Measurements from ENCODE around the gene GRPEL1. TPM values are rescaled to one million over a fixed set of nuclear protein-coding genes. Genes with fewer than 3 reads are reported as not detected.

Gene GRPEL1
- total RNA-seq, 1 donor from 2014 or later: 11.0 TPM

- DNase-seq (ENCODE audit: extremely low spot score in 2 of 2): peak in 1 of 2 donors; percentile 77
- intact Hi-C loops (cut with DNase I): no loop called here
- TF ChIP-seq POLR2AphosphoS5 (IDR thresholded peaks at IDR 0.05; ENCODE audit: insufficient read depth in 1 of 2, low read depth in 1 of 2): no peak
- TF ChIP-seq POLR2A (IDR thresholded peaks at IDR 0.05): no peak
- no peak for TF ChIP-seq CTCF (IDR thresholded peaks at IDR 0.05)
- Histone ChIP-seq H3K36me3 (no peaks in the 10 kb centered on the region), H3K4me3 (no peak overlapping the region), H3K9me3 (no peaks in the 10 kb centered on the region), H3K4me1 (peaks cover 70% of the 10 kb centered on the region), H3K27me3 (no peaks in the 10 kb centered on the region), H3K27ac (no peak overlapping the region)
These were observed 22.3 kb downstream of the GRPEL1 start for GRCh38 chr4:7045553-7045952.

- peaks cover 58% of the 10 kb centered on the region for H3K4me1 ChIP-seq
- DNase-seq (ENCODE audit: extremely low spot score in 2 of 2): no peak
- intact Hi-C loops (cut with DNase I): no loop called here
- H3K27me3 ChIP-seq: no peaks in the 10 kb centered on the region
- H3K27ac ChIP-seq: peak overlapping the region; percentile 82
- TF ChIP-seq POLR2A (IDR thresholded peaks at IDR 0.05): no peak
- TF ChIP-seq CTCF (IDR thresholded peaks at IDR 0.05): no peak
- TF ChIP-seq POLR2AphosphoS5 (IDR thresholded peaks at IDR 0.05; ENCODE audit: insufficient read depth in 1 of 2, low read depth in 1 of 2): no peak
- H3K36me3 ChIP-seq: no peaks in the 10 kb centered on the region
- no peaks in the 10 kb centered on the region for H3K9me3 ChIP-seq
- peak overlapping the region; percentile 82 to 100 for H3K4me3 ChIP-seq
These were observed 23.5 kb downstream of the GRPEL1 start for GRCh38 chr4:7044137-7044930.

GRCh38 chr4:7043284-7044136, 24.4 kb downstream of the GRPEL1 start, which contains the start of gene TADA2B:
Gene TADA2B (plus strand): TSS chr4:7043372. CDS start chr4:7043580, 208 bp downstream.
- peak within 1 kb of the TSS; percentile 82 to 100 for H3K4me3 ChIP-seq
- DNase-seq (ENCODE audit: extremely low spot score in 2 of 2): no peak
- intact Hi-C loops (cut with DNase I): loop anchor here (2.0 kb wide), 1 partner anchor 25 kb away; the partner anchor contains the start of gene GRPEL1

GRCh38 chr4:7042503-7043283, 25.2 kb downstream of the GRPEL1 start:
- intact Hi-C loops (cut with DNase I): loop anchor here (2.0 kb wide), 1 partner anchor 26 kb away; the partner anchor contains the start of gene GRPEL1
- no peaks in the 10 kb centered on the region for H3K9me3 ChIP-seq
- peak in 1 of 3 experiments; percentile 21 for TF ChIP-seq CTCF (IDR thresholded peaks at IDR 0.05)
- TF ChIP-seq POLR2AphosphoS5 (IDR thresholded peaks at IDR 0.05; ENCODE audit: insufficient read depth in 1 of 2, low read depth in 1 of 2): peak; percentile 38 to 79
- no peak for TF ChIP-seq POLR2A (IDR thresholded peaks at IDR 0.05)
- H3K27ac ChIP-seq: peak overlapping the region; percentile 61
- peaks cover 51% of the 10 kb centered on the region for H3K4me1 ChIP-seq
- DNase-seq (ENCODE audit: extremely low spot score in 2 of 2): peak in 1 of 2 donors; percentile 97
- peak overlapping the region; percentile 77 to 80 for H3K4me3 ChIP-seq
- H3K36me3 ChIP-seq: no peaks in the 10 kb centered on the region
- no peaks in the 10 kb centered on the region for H3K27me3 ChIP-seq

More at GRCh38 chr4:7043284-7044136, 24.4 kb downstream of the GRPEL1 start, which contains the start of gene TADA2B:
- no peaks in the 10 kb centered on the region for H3K9me3 ChIP-seq
- peak in 1 of 2 donors; percentile 47 for TF ChIP-seq POLR2AphosphoS5 (IDR thresholded peaks at IDR 0.05; ENCODE audit: insufficient read depth in 1 of 2, low read depth in 1 of 2)
- TF ChIP-seq POLR2A (IDR thresholded peaks at IDR 0.05): no peak
- TF ChIP-seq CTCF (IDR thresholded peaks at IDR 0.05): no peak
- peak within 1 kb of the TSS; percentile 82 for H3K27ac ChIP-seq
- no peaks in the 10 kb centered on the region for H3K36me3 ChIP-seq
- no peaks in the 10 kb centered on the region for H3K27me3 ChIP-seq
- H3K4me1 ChIP-seq: peaks cover 57% of the 10 kb centered on the region

Measured in vagina (tissue), 2 donors.